WTC11 (cell line): ENCODE data around the gene POLR2L. TPM values are rescaled to one million over a fixed set of nuclear protein-coding genes. Genes with fewer than 3 reads are reported as not detected.
A peak's percentile ranks its signal among the peaks of the same experiment; 100 is the strongest.

Source experiments
- ATAC-seq: fragments of 200-7000 bp; cut with Tn5 transposase; 2 replicates; pipeline ENCODE4 v1.10.0; 2021; ENCODE audit warnings: mild to moderate bottlenecking, moderate library complexity
- CTCF ChIA-PET: fragments of 300-600 bp; sonication (Branson Sonifier 250); formaldehyde crosslinking; loops from one replicate; lab custom pipeline; 2021; ENCODE audit warnings: antibody characterized with exemption; lab: Charles Lee
- POLR2A ChIA-PET: fragments of 350-600 bp; sonication (Branson Sonifier 250); formaldehyde crosslinking; loops from one replicate; lab custom pipeline; 2021; ENCODE audit warnings: antibody characterized with exemption; lab: Charles Lee
- DNase-seq: peaks from one replicate; pipeline ENCODE4 v3.0.0; 2021; ENCODE audit warnings: low spot score
- H3K27ac Mint-ChIP-seq: 2 replicates; pipeline ENCODE4 v1.8.0; 2021; ENCODE audit warnings: mixed read lengths
- H3K27me3 Mint-ChIP-seq: 2 replicates; pipeline ENCODE4 v1.8.0; 2021; ENCODE audit warnings: low read depth, mild to moderate bottlenecking, moderate library complexity, mixed read lengths
- H3K36me3 Mint-ChIP-seq: 2 replicates; pipeline ENCODE4 v1.8.0; 2021; ENCODE audit warnings: mixed read lengths
- H3K4me1 Mint-ChIP-seq: 2 replicates; pipeline ENCODE4 v1.8.0; 2022; ENCODE audit warnings: mixed read lengths
- H3K4me3 Mint-ChIP-seq: 2 replicates; pipeline ENCODE4 v1.8.0; 2021; ENCODE audit warnings: mild to moderate bottlenecking, moderate library complexity, mixed read lengths
- H3K9me3 Mint-ChIP-seq: 2 replicates; pipeline ENCODE4 v1.8.0; 2021; ENCODE audit warnings: mixed read lengths
- AR ChIP-seq: fragments of 250-450 bp; sonication (Bioruptor Pico); IDR thresholded peaks from 2 replicates; pipeline ENCODE4 v1.9.0; 2021; ENCODE audit warnings: mild to moderate bottlenecking
- EMX1 ChIP-seq: fragments of 250-450 bp; sonication (Bioruptor Pico); IDR thresholded peaks from 2 replicates; pipeline ENCODE4 v1.8.0; 2021; ENCODE audit warnings: mild to moderate bottlenecking
- FOXP4 ChIP-seq: sonication (generic); formaldehyde crosslinking; IDR thresholded peaks from 2 replicates; pipeline ENCODE4 v1.8.0; 2022; ENCODE audit warnings: mild to moderate bottlenecking, missing genetic modification reagents
- GABPB1 ChIP-seq: sonication (generic); formaldehyde crosslinking; IDR thresholded peaks from 2 replicates; pipeline ENCODE4 v1.8.1; 2023; ENCODE audit warnings: mild to moderate bottlenecking, missing genetic modification reagents
- HMGA2 ChIP-seq: fragments of 250-450 bp; sonication (Bioruptor Pico); IDR thresholded peaks from 2 replicates; pipeline ENCODE4 v1.4.0; 2021; ENCODE audit warnings: mild to moderate bottlenecking, moderate library complexity
- JAZF1 ChIP-seq: fragments of 250-450 bp; sonication (Bioruptor Pico); IDR thresholded peaks from 2 replicates; pipeline ENCODE4 v1.9.0; 2021; ENCODE audit warnings: moderate library complexity, mild to moderate bottlenecking, inconsistent platforms
- MAX ChIP-seq: sonication (generic); formaldehyde crosslinking; IDR thresholded peaks from 2 replicates; pipeline ENCODE4 v1.8.0; 2022; ENCODE audit warnings: mild to moderate bottlenecking, missing genetic modification reagents
- NFATC4 ChIP-seq: fragments of 250-450 bp; sonication (Bioruptor Pico); IDR thresholded peaks from 2 replicates; pipeline ENCODE4 v1.9.0; 2021; ENCODE audit warnings: mild to moderate bottlenecking
- PREB ChIP-seq: sonication (generic); formaldehyde crosslinking; IDR thresholded peaks from 2 replicates; pipeline ENCODE4 v1.8.1; 2022; ENCODE audit warnings: mild to moderate bottlenecking, missing genetic modification reagents, moderate library complexity, borderline replicate concordance
- SMAD3 ChIP-seq: sonication (generic); formaldehyde crosslinking; IDR thresholded peaks from 2 replicates; pipeline ENCODE4 v1.8.0; 2022; ENCODE audit warnings: missing genetic modification reagents, mild to moderate bottlenecking, borderline replicate concordance
- TP53 ChIP-seq: sonication (generic); formaldehyde crosslinking; IDR thresholded peaks from 2 replicates; pipeline ENCODE4 v1.8.1; 2023; ENCODE audit warnings: mild to moderate bottlenecking, missing genetic modification reagents
- USF1 ChIP-seq: sonication (generic); formaldehyde crosslinking; IDR thresholded peaks from 2 replicates; pipeline ENCODE4 v1.8.0; 2022; ENCODE audit warnings: mild to moderate bottlenecking, missing genetic modification reagents
- ZNF121 ChIP-seq: sonication (generic); formaldehyde crosslinking; IDR thresholded peaks from 2 replicates; pipeline ENCODE4 v1.8.0; 2023; ENCODE audit warnings: missing genetic modification reagents
- ZNF263 ChIP-seq: sonication (generic); formaldehyde crosslinking; IDR thresholded peaks from 2 replicates; pipeline ENCODE4 v1.8.1; 2022; ENCODE audit warnings: low read depth, mild to moderate bottlenecking, moderate library complexity, missing genetic modification reagents
- ZNF416 ChIP-seq: fragments of 250-450 bp; sonication (Bioruptor Pico); IDR thresholded peaks from 2 replicates; pipeline ENCODE4 v1.9.0; 2021; ENCODE audit warnings: mild to moderate bottlenecking, inconsistent platforms
- ZNF425 ChIP-seq: fragments of 250-450 bp; sonication (Bioruptor Pico); conservative IDR thresholded peaks from 2 replicates; pipeline ENCODE4 v1.9.0; 2021; ENCODE audit warnings: mild to moderate bottlenecking
- ZNF532 ChIP-seq: fragments of 250-450 bp; sonication (Bioruptor Pico); IDR thresholded peaks from 2 replicates; pipeline ENCODE4 v1.9.0; 2021; ENCODE audit warnings: mild to moderate bottlenecking, borderline replicate concordance
- ZNF671 ChIP-seq: fragments of 250-450 bp; sonication (Bioruptor Pico); IDR thresholded peaks from 2 replicates; pipeline ENCODE4 v1.8.0; 2021; ENCODE audit warnings: mild to moderate bottlenecking
- total RNA-seq: library from RNA; stranded (reverse); gene quantifications from 3 replicates; pipeline ENCODE4 v1.2.3, GENCODE V29; 2021

Gene POLR2L
- total RNA-seq, 1 experiment from 2014 or later: 152 TPM

GRCh38 chr11:815675-816432 lies 26.5 kb downstream of the POLR2L start (continued):
- TF ChIP-seq PREB: no peak

- CTCF ChIA-PET: interaction anchor here (0.5 kb wide), 1 partner anchor 68 kb away, joined by 3 read pairs; no protein-coding TSS in a partner anchor
- ATAC-seq (peak; percentile 2), DNase-seq (no peak)
- peaks cover 30% of the 10 kb centered on the region for H3K4me1 Mint-ChIP-seq
- H3K27ac Mint-ChIP-seq: peak overlapping the region; percentile 82; the same call in 1 of the 2 replicates
- no peak overlapping the region for H3K4me3 Mint-ChIP-seq
- H3K9me3 Mint-ChIP-seq: no peaks in the 10 kb centered on the region
- POLR2A ChIA-PET: no interaction called here
- no peaks in the 10 kb centered on the region for H3K27me3 Mint-ChIP-seq
- TF ChIP-seq EMX1 (CRISPR knock-in tag): peak; percentile 87; the same call in 1 of the 2 replicates
- peak; percentile 84 for TF ChIP-seq NFATC4 (CRISPR knock-in tag)
- 0 out of 2 replicates have a peak, but pooled peaks have one; percentile 16 for TF ChIP-seq MAX
- TF ChIP-seq GABPB1: no peak
- peak; percentile 84; the same call in 1 of the 2 replicates for TF ChIP-seq ZNF532
- TF ChIP-seq HMGA2 (CRISPR knock-in tag): no peak
- TF ChIP-seq TP53: no peak
- peak; percentile 95 for TF ChIP-seq ZNF416
- TF ChIP-seq AR: 0 out of 2 replicates have a peak, but pooled peaks have one; percentile 13
- peaks cover 28% of the 10 kb centered on the region for H3K36me3 Mint-ChIP-seq
Observed at GRCh38 chr11:813456-814096, 28.8 kb downstream of the POLR2L start.

GRCh38 chr11:813072-813455 lies 29.3 kb downstream of the POLR2L start:
- ATAC-seq (no peak), DNase-seq (no peak)
- peaks cover 28% of the 10 kb centered on the region for H3K36me3 Mint-ChIP-seq
- no peaks in the 10 kb centered on the region for H3K9me3 Mint-ChIP-seq
- peaks cover 28% of the 10 kb centered on the region for H3K4me1 Mint-ChIP-seq
- CTCF ChIA-PET: interaction anchor here (0.5 kb wide), 1 partner anchor 68 kb away, joined by 3 read pairs; no protein-coding TSS in a partner anchor
- no peak overlapping the region for H3K27ac Mint-ChIP-seq
- POLR2A ChIA-PET: no interaction called here
- H3K27me3 Mint-ChIP-seq: no peaks in the 10 kb centered on the region
- no peak overlapping the region for H3K4me3 Mint-ChIP-seq
- no peak for TF ChIP-seq SMAD3 (CRISPR knock-in tag)
- 0 out of 2 replicates have a peak, but pooled peaks have one; percentile 36 for TF ChIP-seq ZNF425 (CRISPR knock-in tag)
- TF ChIP-seq FOXP4 (CRISPR knock-in tag): no peak
- TF ChIP-seq USF1: no peak
- peak; percentile 96 for TF ChIP-seq ZNF121 (CRISPR knock-in tag)
- no peak for TF ChIP-seq ZNF263 (CRISPR knock-in tag)
- no peak for TF ChIP-seq JAZF1 (CRISPR knock-in tag)
- no peak for TF ChIP-seq ZNF671 (CRISPR knock-in tag)
